IMR-90 (cell line): Measurements from ENCODE around the gene ARFIP2.

Source experiments
- BHLHE40 ChIP-seq: fragments of 150-350 bp; IDR thresholded peaks from 2 replicates; pipeline ENCODE4 v1.6.1; 2016; ENCODE audit warnings: mild to moderate bottlenecking, low read depth, low read length
- CTCF ChIP-seq: conservative IDR thresholded peaks from 2 replicates; pipeline ENCODE4 v1.5.1; 2012; ENCODE audit warnings: mild to moderate bottlenecking, low read depth, low read length, improper control_type of control experiment
- POLR2A ChIP-seq: IDR thresholded peaks from 2 replicates; pipeline ENCODE4 v1.6.1; 2012; ENCODE audit warnings: mild to moderate bottlenecking, low read depth, low read length
- RAD21 ChIP-seq: IDR thresholded peaks from 2 replicates; pipeline ENCODE4 v1.6.1; 2012; ENCODE audit warnings: low read length, improper control_type of control experiment
- RFX5 ChIP-seq: IDR thresholded peaks from 2 replicates; pipeline ENCODE4 v1.8.0; 2012; ENCODE audit warnings: low read depth, mild to moderate bottlenecking, low read length, moderate library complexity
- SMC3 ChIP-seq: fragments of 150-350 bp; IDR thresholded peaks from 2 replicates; pipeline ENCODE4 v1.6.1; 2016; ENCODE audit warnings: low read depth, mild to moderate bottlenecking, antibody characterized with exemption, low read length, moderate library complexity

GRCh38 chr11:6486938-6487337, 5.8 kb upstream of the ARFIP2 start:
- TF ChIP-seq RAD21 (no peak), CTCF (no peak), POLR2A (no peak), SMC3 (no peak), BHLHE40 (no peak), RFX5 (no peak)
